Body of pancreas (tissue), 4 donors: ENCODE data around the gene FMO4.

Experiments
- CTCF ChIP-seq, 7 experiments: fragments of 450-650 bp in 4 of 7; fragments of 200-600 bp in 3 of 7; sonication (generic) in 3 of 7; IDR thresholded peaks; one replicate each; pipeline ENCODE4 v1.5.1; 2016 to 2019; ENCODE audit warnings: antibody characterized with exemption in 7 of 7
- POLR2A ChIP-seq, 3 donors: fragments of 450-650 bp; IDR thresholded peaks; one replicate each; pipeline ENCODE4 v1.6.1; 2016; ENCODE audit warnings: antibody characterized with exemption in 3 of 3, mild to moderate bottlenecking in 2 of 3

DNA sequence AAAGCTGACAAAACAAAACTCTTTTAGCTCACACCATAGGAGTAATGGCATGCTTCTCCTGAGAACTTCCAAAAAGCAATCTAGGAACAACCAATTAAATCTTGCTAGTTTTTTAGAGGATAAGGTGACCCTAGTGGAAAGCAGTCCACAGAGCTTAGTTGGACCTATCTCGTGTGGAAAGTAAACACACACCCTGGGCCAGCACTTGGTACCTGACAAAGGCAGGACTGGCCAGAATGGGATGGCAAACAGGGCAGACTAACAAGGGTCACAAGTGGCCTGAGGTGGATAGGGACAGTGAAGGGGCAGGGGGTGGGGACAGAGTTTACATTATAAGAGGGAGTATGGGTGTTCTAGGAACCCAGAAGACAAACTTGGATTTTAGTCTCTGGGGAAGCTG lies 22.0 kb downstream of the FMO4 start:
- TF ChIP-seq POLR2A (IDR thresholded peaks at IDR 0.05) = no peak
- TF ChIP-seq CTCF (IDR thresholded peaks at IDR 0.05) = no peak
